ENCODE data around the gene PAAF1. TPM values are rescaled to one million over a fixed set of nuclear protein-coding genes. Genes with fewer than 3 reads are reported as not detected.

Gene PAAF1
- total RNA-seq, 1 donor from 2014 or later = 36.3 TPM

- no peak for TF ChIP-seq CTCF (IDR thresholded peaks at IDR 0.05)
- H3K27ac ChIP-seq = no peak overlapping the region
- H3K4me1 ChIP-seq = no peaks in the 10 kb centered on the region
- no peak overlapping the region for H3K4me3 ChIP-seq
- H3K27me3 ChIP-seq = no peaks in the 10 kb centered on the region
- no peak for DNase-seq (ENCODE audit: low spot score in 2 of 2)
- no peaks in the 10 kb centered on the region for H3K9me3 ChIP-seq
- intact Hi-C loops (cut with DNase I) = no loop called here
- peaks cover 29 to 46% of the 10 kb centered on the region in 2 donors for H3K36me3 ChIP-seq
Observed at GRCh38 chr11:73860202-73860601, 16.6 kb upstream of the PAAF1 start.

- peaks cover 32 to 51% of the 10 kb centered on the region in 2 donors for H3K36me3 ChIP-seq
- intact Hi-C loops (cut with DNase I) = no loop called here
- no peaks in the 10 kb centered on the region for H3K4me1 ChIP-seq
- DNase-seq (ENCODE audit: low spot score in 2 of 2) = no peak
- no peak overlapping the region for H3K4me3 ChIP-seq
- no peaks in the 10 kb centered on the region for H3K9me3 ChIP-seq
- H3K27me3 ChIP-seq = no peaks in the 10 kb centered on the region
- H3K27ac ChIP-seq = no peak overlapping the region
- TF ChIP-seq CTCF (IDR thresholded peaks at IDR 0.05) = no peak
Observed at GRCh38 chr11:73862986-73863385, 13.8 kb upstream of the PAAF1 start.

- DNase-seq (ENCODE audit: low spot score in 2 of 2) = no peak
Observed at GRCh38 chr11:73866095-73866579, 10.7 kb upstream of the PAAF1 start.

GRCh38 chr11:73866586-73866996, 10.2 kb upstream of the PAAF1 start:
- no peak for TF ChIP-seq CTCF (IDR thresholded peaks at IDR 0.05)
- DNase-seq (ENCODE audit: low spot score in 2 of 2) = no peak
- H3K36me3 ChIP-seq = peaks cover 23 to 34% of the 10 kb centered on the region in 2 donors
- no peak overlapping the region for H3K4me3 ChIP-seq
- H3K27ac ChIP-seq = no peak overlapping the region
- H3K4me1 ChIP-seq = no peaks in the 10 kb centered on the region
- intact Hi-C loops (cut with DNase I) = no loop called here
- no peaks in the 10 kb centered on the region for H3K27me3 ChIP-seq
- no peaks in the 10 kb centered on the region for H3K9me3 ChIP-seq

More at GRCh38 chr11:73866095-73866579, 10.7 kb upstream of the PAAF1 start:
- intact Hi-C loops (cut with DNase I) = no loop called here
- H3K27ac ChIP-seq = no peak overlapping the region
- H3K9me3 ChIP-seq = no peaks in the 10 kb centered on the region
- H3K27me3 ChIP-seq = no peaks in the 10 kb centered on the region
- no peak for TF ChIP-seq CTCF (IDR thresholded peaks at IDR 0.05)
- H3K4me1 ChIP-seq = no peaks in the 10 kb centered on the region
- H3K4me3 ChIP-seq = no peak overlapping the region
- H3K36me3 ChIP-seq = peaks cover 23 to 34% of the 10 kb centered on the region in 2 donors

- Histone ChIP-seq H3K27ac (no peak overlapping the region), H3K9me3 (no peaks in the 10 kb centered on the region), H3K27me3 (no peaks in the 10 kb centered on the region), H3K4me3 (no peak overlapping the region), H3K36me3 (peaks cover 20 to 41% of the 10 kb centered on the region in 2 donors), H3K4me1 (no peaks in the 10 kb centered on the region)
- intact Hi-C loops (cut with DNase I) = no loop called here
- no peak for TF ChIP-seq CTCF (IDR thresholded peaks at IDR 0.05)
- no peak for DNase-seq (ENCODE audit: low spot score in 2 of 2)
Observed at GRCh38 chr11:73869332-73869949, 7.4 kb upstream of the PAAF1 start.
